Measurements from ENCODE around the gene TMBIM4. TPM values are rescaled to one million over a fixed set of nuclear protein-coding genes. Genes with fewer than 3 reads are reported as not detected.

TMBIM4 gene
- total RNA-seq, 1 experiment from 2014 or later: 60.3 TPM

DNA sequence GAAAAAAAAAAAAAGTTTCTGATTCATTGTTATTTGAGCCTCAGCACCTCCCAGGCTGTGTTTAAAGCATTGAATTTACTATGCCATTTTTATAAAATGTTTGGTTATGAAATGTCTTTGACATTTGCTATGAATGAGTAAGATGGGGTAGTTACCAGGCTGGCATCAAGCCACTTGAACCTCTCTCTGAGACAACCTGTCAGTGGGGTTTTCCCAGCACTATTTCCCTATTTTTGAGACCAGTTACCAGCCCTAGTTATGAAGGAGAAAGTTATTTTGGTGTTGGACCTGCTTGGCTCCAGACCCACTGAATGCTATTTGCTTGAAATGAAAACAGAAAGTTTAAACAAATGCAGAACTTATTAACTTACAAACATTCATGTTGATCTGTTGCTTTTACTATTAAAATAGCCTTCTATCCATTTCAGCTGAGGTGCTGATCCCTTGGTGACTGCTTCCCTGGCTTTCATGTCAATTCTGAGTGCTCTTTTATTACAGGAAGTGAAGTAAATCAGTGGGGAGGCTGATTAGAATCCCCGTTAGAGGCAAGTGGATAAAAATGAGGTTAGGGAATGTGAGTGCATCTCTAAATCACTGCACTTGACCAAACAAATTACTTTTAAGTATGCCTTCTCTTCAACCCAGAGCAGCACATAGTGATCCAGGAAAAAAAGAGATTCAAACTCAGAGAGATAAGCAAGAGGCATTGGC lies 77.1 kb downstream of the TMBIM4 start:
- Mint-ChIP-seq H3K27me3 (ENCODE audit: insufficient read depth, unreplicated experiment) (no peaks in the 10 kb centered on the region), H3K9me3 (ENCODE audit: unreplicated experiment) (no peaks in the 10 kb centered on the region), H3K27ac (ENCODE audit: unreplicated experiment) (no peak overlapping the region), H3K4me3 (ENCODE audit: unreplicated experiment) (no peak overlapping the region), H3K36me3 (ENCODE audit: insufficient read depth, unreplicated experiment) (no peaks in the 10 kb centered on the region), H3K4me1 (ENCODE audit: low read depth, unreplicated experiment) (no peaks in the 10 kb centered on the region)
- no TSS peak for BruUV-seq (replicated peaks)
- POLR2A ChIA-PET: no interaction called here
- H3K36me3 ChIP-seq (ENCODE audit: control insufficient read depth, insufficient read depth, low read length): no peaks in the 10 kb centered on the region
- H3K27me3 ChIP-seq (replicated peaks; ENCODE audit: control insufficient read depth, insufficient read depth, low read length): no peaks in the 10 kb centered on the region
- no peak for DNase-seq
- H3K4me3 ChIP-seq (ENCODE audit: low read depth, low read length): no peak overlapping the region
- intact Hi-C loops (cut with micrococcal nuclease; ENCODE audit: unreplicated experiment): no loop called here
- CTCF ChIA-PET: no interaction called here
- H3K4me1 ChIP-seq: no peaks in the 10 kb centered on the region
- no peaks in the 10 kb centered on the region for H3K9me3 ChIP-seq
- TF ChIP-seq, protein P1, sequence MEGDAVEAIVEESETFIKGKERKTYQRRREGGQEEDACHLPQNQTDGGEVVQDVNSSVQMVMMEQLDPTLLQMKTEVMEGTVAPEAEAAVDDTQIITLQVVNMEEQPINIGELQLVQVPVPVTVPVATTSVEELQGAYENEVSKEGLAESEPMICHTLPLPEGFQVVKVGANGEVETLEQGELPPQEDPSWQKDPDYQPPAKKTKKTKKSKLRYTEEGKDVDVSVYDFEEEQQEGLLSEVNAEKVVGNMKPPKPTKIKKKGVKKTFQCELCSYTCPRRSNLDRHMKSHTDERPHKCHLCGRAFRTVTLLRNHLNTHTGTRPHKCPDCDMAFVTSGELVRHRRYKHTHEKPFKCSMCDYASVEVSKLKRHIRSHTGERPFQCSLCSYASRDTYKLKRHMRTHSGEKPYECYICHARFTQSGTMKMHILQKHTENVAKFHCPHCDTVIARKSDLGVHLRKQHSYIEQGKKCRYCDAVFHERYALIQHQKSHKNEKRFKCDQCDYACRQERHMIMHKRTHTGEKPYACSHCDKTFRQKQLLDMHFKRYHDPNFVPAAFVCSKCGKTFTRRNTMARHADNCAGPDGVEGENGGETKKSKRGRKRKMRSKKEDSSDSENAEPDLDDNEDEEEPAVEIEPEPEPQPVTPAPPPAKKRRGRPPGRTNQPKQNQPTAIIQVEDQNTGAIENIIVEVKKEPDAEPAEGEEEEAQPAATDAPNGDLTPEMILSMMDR (IDR thresholded peaks at IDR 0.05; ENCODE audit: insufficient read depth in 1 of 2, low read depth in 1 of 2, low read length in 1 of 2, severe bottlenecking in 1 of 2, unreplicated experiment in 1 of 2): no peak

DNA sequence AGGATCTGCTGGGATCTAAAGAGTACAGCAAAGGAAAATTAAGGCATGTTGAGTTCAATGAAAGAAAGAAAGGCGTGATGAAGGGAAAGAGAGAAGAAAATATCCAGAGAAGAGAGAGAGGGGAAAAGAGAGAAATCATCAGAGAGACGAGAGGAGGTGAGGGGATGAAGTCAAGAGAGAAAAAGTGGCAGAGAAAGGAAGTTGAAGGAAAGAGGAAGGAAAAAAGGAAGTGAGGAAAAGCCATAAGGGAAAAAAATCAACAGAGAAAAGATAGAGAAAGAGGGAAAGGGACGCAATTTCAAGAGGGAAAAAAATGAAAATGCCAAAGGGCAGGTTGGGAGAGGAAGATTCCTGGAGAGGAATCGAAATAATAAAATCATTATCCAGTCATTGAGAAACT lies 79.6 kb downstream of the TMBIM4 start:
- no peak for DNase-seq
- Histone ChIP-seq H3K36me3 (ENCODE audit: control insufficient read depth, insufficient read depth, low read length) (no peaks in the 10 kb centered on the region), H3K4me1 (peaks cover 19% of the 10 kb centered on the region), H3K4me3 (ENCODE audit: low read depth, low read length) (no peak overlapping the region), H3K27me3 (replicated peaks; ENCODE audit: control insufficient read depth, insufficient read depth, low read length) (no peaks in the 10 kb centered on the region), H3K9me3 (no peaks in the 10 kb centered on the region)
- ChIA-PET POLR2A (no interaction called here), CTCF (no interaction called here)
- Mint-ChIP-seq H3K9me3 (ENCODE audit: unreplicated experiment) (no peaks in the 10 kb centered on the region), H3K4me3 (ENCODE audit: unreplicated experiment) (no peak overlapping the region), H3K4me1 (ENCODE audit: low read depth, unreplicated experiment) (peaks cover 13% of the 10 kb centered on the region), H3K36me3 (ENCODE audit: insufficient read depth, unreplicated experiment) (no peaks in the 10 kb centered on the region), H3K27ac (ENCODE audit: unreplicated experiment) (no peak overlapping the region), H3K27me3 (ENCODE audit: insufficient read depth, unreplicated experiment) (no peaks in the 10 kb centered on the region)
- TF ChIP-seq, protein P1 (IDR thresholded peaks at IDR 0.05; ENCODE audit: insufficient read depth in 1 of 2, low read depth in 1 of 2, low read length in 1 of 2, severe bottlenecking in 1 of 2, unreplicated experiment in 1 of 2): no peak
- intact Hi-C loops (cut with micrococcal nuclease; ENCODE audit: unreplicated experiment): no loop called here
- no TSS peak for BruUV-seq (replicated peaks)

DNA sequence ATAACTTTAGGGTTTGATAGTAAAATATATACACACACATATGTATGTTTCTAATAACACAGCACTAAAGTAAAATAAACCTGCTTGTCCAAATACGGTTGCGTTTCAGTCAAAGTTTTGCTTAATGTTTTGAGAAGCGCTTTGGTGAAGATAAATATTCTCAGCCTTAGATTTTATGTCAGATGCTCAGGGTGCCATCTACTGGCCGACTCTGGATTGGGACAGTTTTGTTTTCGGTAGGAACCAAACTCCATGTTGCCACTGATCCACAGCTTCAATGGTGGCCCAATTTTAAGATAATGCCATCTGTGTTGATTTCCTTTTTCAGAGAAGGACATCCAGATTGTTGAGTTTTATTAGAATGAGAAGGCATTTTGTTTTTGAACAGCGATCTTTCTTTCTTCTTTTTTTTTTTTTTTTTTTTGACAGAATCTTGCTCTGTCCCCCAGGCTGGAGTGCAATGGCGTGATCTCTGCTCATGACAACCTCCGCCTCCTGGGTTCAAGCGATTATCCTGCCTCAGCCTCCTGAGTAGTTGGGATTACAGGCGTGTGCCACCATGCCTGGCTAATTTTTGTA lies 82.3 kb downstream of the TMBIM4 start:
- Mint-ChIP-seq H3K4me1 (ENCODE audit: low read depth, unreplicated experiment) (peaks cover 13% of the 10 kb centered on the region), H3K36me3 (ENCODE audit: insufficient read depth, unreplicated experiment) (no peaks in the 10 kb centered on the region), H3K27me3 (ENCODE audit: insufficient read depth, unreplicated experiment) (no peaks in the 10 kb centered on the region), H3K27ac (ENCODE audit: unreplicated experiment) (no peak overlapping the region), H3K9me3 (ENCODE audit: unreplicated experiment) (no peaks in the 10 kb centered on the region), H3K4me3 (ENCODE audit: unreplicated experiment) (no peak overlapping the region)
- H3K36me3 ChIP-seq (ENCODE audit: control insufficient read depth, insufficient read depth, low read length): no peaks in the 10 kb centered on the region
- peaks cover 19% of the 10 kb centered on the region for H3K4me1 ChIP-seq
- H3K27me3 ChIP-seq (replicated peaks; ENCODE audit: control insufficient read depth, insufficient read depth, low read length): no peaks in the 10 kb centered on the region
- H3K4me3 ChIP-seq (ENCODE audit: low read depth, low read length): no peak overlapping the region
- TF ChIP-seq, protein P1 (IDR thresholded peaks at IDR 0.05; ENCODE audit: insufficient read depth in 1 of 2, low read depth in 1 of 2, low read length in 1 of 2, severe bottlenecking in 1 of 2, unreplicated experiment in 1 of 2): peak; percentile 73 to 81
- ChIA-PET POLR2A (no interaction called here), CTCF (interaction anchor here (0.7 to 1.8 kb wide), 4 partner anchors 8 to 531 kb away, joined by 3 to 10 read pairs (median 6); no protein-coding TSS in a partner anchor)
- intact Hi-C loops (cut with micrococcal nuclease; ENCODE audit: unreplicated experiment): loop anchor here (1.0 to 5.0 kb wide), 9 partner anchors 20 to 1855 kb away; no protein-coding TSS in a partner anchor
- peak; percentile 66 to 78 for DNase-seq
- H3K9me3 ChIP-seq: no peaks in the 10 kb centered on the region
- BruUV-seq (replicated peaks): no TSS peak

Data from Caco-2 (cell line).